Amygdala (tissue), 56 donors: Measurements from ENCODE around the gene DNMT3B.
"Not testable (repeated sequence)": the region's sequence is repeated elsewhere in the genome, so short reads cannot be mapped to it uniquely, and the experiment has no call there.

Experiments used
- DNase-seq, 56 donors: peaks; one replicate each; lab custom pipeline; 2025; lab: John Stamatoyannopoulos, UW

DNMT3B gene

GRCh38 chr20:32761831-32762753, at the start of gene DNMT3B:
Gene DNMT3B (plus strand): TSS chr20:32762385. CDS start chr20:32780324, 17,939 bp downstream.
- peak in 49 of 56 donors; percentile 9 to 82 (median 62) for DNase-seq

- no peak for DNase-seq
These were observed 43.3 kb upstream of the DNMT3B start for GRCh38 chr20:32718749-32719348.

- DNase-seq = peak in 4 of 56 donors; percentile 2 to 15 (median 8)
These were observed 34.5 kb upstream of the DNMT3B start for GRCh38 chr20:32727683-32728082.

GRCh38 chr20:32728435-32728834, 33.8 kb upstream of the DNMT3B start:
- DNase-seq = not testable (repeated sequence)

- not testable (repeated sequence) for DNase-seq
These were observed 32.9 kb upstream of the DNMT3B start for GRCh38 chr20:32729334-32729733.

GRCh38 chr20:32731882-32732266, 30.3 kb upstream of the DNMT3B start:
- no peak for DNase-seq

- DNase-seq = no peak
These were observed 24.6 kb upstream of the DNMT3B start for GRCh38 chr20:32737371-32738223.

GRCh38 chr20:32741151-32741550, 21.0 kb upstream of the DNMT3B start:
- DNase-seq = no peak

- DNase-seq = peak in 8 of 56 donors; percentile 7 to 26 (median 10)
These were observed 19.6 kb upstream of the DNMT3B start for GRCh38 chr20:32742322-32743236.

GRCh38 chr20:32743237-32744112, 18.7 kb upstream of the DNMT3B start, which contains the start of gene COMMD7:
Gene COMMD7 (minus strand): TSS chr20:32743467. CDS start chr20:32743391, 76 bp downstream.
- DNase-seq = peak in 37 of 56 donors; percentile 5 to 60 (median 24)

- no peak for DNase-seq
These were observed 12.1 kb upstream of the DNMT3B start for GRCh38 chr20:32749914-32750637.

GRCh38 chr20:32751293-32751692, 10.9 kb upstream of the DNMT3B start:
- no peak for DNase-seq

- no peak for DNase-seq
These were observed 10.3 kb upstream of the DNMT3B start for GRCh38 chr20:32751702-32752457.

GRCh38 chr20:32752458-32753250, 9.5 kb upstream of the DNMT3B start:
- DNase-seq = no peak

GRCh38 chr20:32753731-32754130, 8.5 kb upstream of the DNMT3B start:
- DNase-seq = no peak

GRCh38 chr20:32756156-32756555, 6.0 kb upstream of the DNMT3B start:
- no peak for DNase-seq
